NCI-H82 treated with DMSO at 0.1 percent for 48 hours (cell line): ENCODE measurements around the gene ACADL.

Source experiments
- DNase-seq: peaks from one replicate; lab custom pipeline; 2025; ENCODE audit not compliant: unreplicated experiment; lab: John Stamatoyannopoulos, UW

Gene ACADL

DNA sequence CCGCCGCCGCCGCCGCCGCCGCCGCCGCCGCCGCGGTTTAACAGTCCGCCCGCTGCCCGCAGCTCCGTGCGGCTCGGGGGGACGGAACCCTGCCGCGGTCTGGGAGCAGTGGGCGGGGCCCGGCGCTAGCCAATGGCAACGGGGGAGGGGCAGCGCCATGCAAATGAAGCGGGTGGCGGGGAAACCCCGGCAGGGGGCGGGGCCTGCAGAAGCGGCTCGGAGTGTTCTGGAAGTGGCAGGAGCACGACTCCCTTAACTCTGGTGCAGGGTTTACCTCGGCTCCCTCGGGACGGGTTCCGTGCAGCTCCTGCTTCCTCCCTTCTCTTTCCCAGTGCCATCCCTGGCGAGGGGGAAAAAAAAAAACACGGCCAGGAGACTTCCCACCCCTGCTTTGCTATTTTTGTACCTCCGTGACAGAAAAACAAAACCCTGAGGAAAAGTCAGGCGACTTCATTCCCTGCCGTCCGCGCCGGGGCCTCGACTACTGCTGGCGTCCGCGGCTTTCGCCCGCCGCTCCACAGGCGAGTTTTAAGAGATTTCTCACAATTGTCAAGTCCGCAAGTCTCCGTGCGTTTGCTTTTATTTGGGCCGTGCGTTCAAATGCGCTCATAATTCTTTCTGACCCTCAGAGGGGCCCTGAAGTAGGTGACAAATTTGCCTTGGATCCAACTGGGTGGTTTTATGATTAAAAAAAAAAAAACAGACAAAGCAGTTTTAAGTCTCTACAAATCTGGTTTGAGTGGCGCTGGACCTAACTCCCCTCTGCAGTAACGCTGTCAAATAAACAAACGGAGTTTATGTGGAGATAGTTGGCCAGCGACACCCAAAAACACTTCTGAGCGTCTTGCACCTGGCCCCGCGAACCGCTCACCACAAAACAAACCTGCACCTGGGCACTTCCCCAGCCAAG is 53.7 kb downstream of the ACADL start, which contains the start of gene KANSL1L:
KANSL1L (minus strand) TSS at position 101 of the 910 bp plus-strand sequence. CDS start 16,827 bp downstream, outside the sequence.
- DNase-seq, result peak; percentile 95

DNA sequence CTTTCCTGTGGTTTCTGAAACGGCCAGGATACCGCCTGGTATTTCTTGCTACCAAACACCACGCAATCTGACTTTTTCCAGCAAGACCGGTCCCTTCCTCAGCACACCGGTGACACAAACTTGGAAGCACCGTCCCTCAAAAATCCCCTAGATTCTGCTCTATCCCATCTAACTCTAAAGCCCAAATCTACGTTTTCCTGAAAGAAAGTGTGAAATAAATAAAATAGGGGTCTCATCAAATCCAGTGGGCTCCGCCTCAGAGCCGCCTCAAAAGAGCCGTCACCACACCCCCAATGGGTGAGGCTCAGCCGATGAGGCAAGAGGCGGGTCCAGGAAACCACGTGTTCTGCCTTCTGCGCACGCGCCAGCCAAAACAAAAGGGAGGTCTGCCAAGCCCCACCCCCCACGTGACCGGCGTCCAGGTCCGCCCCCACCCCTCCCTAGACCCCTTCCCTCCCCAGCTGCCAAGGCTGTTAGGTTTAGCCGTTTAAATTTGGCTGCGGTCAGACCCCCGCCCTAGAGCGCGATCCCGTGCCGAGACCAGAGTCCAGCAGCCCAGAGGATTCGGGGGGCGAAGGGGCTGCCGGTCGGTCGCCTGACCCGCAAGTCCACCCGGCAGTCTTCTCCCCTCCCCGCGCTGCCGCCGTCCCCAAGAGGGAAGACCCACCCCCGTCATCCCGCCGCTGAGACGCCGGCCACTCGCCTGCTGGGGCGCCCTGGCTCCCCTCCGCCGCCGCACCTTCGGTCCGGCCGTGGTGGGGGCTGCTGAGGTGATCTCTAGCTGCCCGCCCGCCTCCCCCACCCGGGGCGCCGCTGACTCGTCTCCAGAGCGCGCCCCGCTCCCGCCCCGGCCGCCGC is 54.6 kb downstream of the ACADL start:
- peak; percentile 93 for DNase-seq

DNA sequence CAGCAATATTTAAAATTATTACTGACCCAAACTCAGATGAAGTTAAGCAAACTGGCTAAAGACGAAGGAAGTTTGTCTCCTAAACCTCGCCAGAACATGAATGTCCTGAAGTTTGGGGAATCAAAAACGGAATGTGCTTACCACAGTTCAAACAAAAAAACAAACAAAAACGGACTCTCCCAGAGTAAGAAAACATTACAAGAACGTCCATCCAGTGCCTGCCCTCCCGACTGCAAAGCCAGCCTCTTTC is 55.1 kb downstream of the ACADL start:
- no peak for DNase-seq

DNA sequence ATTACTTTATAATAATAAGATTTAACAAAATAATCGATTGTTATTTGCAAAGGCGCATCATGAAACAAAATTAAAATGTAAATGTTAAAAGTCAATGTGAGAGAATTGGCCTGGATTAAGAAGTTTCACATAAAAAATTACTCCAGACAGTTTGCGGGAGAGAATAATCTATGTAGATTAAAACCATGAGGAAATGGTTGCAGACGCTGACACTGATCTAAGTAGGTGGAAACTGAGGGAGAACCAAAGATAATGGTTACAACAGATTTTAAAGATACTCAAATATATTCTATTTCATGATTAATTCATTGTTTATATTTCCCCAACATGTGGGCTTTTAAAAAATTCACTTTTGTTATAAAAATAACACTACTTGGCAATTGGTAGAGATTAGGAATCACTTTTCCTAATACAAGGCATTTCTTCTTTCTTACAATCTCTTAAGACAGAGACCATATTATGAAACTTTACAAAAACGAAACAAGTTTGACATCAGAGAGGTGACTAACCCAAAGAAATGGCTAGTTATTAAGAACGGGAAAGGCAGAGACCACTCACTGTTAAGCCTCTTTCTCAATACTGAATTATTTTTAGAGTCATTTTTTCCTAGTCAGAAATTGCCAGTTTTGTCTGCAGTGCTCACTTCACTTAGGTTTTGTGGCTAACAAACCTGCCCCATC is 55.6 kb downstream of the ACADL start:
- DNase-seq, result no peak

DNA sequence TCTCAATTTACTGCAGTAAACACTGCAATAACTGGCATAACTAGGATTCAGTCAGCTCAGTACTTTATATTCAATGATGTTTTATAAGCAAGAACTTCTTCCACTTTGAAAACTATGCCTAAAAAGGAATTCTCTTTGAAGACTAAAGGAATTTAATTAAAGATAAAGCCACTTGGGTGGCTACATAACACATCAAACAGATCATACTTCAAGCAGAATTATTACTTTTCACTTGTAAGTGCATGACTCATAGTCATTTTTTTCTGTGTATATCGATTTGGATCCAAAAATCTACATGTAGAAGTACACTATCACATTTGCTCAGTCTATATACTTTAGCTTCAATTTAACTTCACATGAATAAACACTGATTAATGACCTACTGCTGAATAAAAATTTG is 58.0 kb downstream of the ACADL start:
- no peak for DNase-seq

DNA sequence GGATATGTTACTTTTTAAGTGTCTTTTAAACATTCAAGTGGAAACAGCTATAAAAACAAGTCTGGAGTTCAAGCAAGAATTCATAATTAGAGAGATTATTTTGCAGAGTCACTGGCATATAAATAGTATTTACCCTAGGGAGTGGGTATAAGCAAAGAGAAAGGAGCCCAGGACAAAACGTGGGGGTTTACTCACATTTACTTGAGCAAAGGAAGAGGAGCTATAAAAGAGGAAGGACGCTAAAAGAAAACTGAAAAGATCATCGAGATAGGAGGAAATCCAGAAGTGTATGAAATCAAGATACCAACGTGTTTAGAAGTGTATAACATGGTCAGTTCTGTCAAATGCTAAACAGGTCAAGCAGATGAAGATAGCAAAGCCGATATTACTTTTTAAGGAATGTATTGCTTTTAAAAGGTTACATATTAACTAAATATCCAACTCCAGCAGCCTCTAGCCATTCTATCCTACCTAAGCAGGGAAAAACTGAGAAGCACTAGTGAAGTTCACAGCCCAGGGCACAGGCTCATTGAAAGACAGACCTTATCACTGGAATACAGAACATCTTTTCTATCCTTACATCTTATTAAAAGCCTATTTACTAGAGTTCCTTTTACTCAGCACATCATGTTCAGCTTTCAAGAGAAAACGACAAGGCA is 62.7 kb downstream of the ACADL start:
- DNase-seq, result no peak

DNA sequence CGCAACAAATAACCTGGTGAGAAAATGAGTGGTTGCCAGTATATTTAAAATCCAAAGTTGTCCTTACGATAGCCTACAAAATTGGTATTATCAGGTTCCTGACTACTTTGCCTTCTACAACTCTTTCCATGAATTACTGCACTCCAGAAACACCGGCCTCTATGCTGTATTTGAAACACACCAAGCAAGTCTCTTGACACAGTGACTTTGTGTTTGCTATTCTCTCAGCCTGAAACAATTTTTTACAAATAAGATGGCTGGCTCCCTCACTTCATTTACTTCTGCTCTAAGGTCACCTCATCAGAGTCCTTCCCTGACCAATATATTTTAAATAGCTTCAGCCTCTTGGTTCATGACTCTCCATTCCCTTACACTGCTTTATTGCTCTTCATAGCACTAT is 66.2 kb downstream of the ACADL start:
- no peak for DNase-seq

DNA sequence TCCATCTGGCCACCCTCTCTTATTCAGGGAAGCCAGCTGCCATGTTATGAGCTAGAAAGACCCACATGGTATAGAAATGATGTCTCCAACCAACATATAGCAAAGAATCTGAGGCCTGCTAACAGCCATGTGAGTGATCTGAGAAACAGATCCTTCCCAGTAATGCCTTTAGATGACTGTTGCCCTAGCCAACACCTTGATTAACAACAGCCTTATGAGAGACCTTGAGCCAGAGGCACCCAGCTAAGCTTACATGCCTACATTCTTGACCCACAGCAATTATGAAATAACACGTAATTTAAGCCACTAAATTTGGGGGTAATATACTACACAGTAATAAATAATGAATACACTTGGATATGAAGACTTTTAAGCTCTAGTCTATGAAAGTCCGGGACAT is 67.0 kb downstream of the ACADL start:
- DNase-seq, result peak; percentile 21

DNA sequence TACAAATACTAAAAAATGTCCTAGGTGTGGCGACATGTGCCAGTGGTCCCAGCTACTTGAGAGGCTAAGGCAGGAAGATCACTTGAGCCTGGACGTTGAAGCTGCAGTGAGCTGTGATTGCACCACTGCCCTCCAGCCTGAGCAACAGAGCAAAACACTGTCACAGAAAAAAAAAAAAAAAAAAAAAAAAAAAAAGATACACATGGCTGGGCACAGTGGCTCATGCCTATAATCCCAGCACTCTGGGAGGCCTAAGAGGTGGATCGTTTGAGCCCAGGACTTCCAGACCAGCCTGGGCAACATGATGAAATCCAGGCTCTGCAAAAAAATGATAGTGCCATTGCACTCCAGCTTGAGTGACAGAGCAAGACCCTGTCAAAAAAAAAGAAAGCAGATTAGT is 67.7 kb downstream of the ACADL start:
- DNase-seq, result no peak

DNA sequence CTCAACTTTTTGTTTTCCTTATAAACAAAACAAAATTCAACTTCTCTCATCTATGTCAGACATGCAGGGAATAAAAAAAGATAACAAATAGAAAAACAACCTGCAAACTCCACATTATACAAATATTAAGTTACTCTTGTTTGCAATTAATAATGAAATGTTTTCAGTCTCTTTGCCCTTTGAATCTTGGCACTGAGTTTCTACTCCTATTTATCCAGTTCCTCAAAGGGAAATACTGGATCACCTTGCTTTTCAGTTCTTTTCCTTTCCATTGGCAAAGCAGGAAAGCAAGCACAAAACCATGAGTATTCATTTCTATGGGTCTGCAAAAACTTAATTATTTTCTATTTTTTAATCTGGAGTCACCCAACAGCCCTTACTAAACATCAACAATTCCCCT is 77.6 kb downstream of the ACADL start:
- no peak for DNase-seq
